Right atrium auricular region (tissue), 2 donors: ENCODE results near the gene HNRNPA2B1. TPM values are rescaled to one million over a fixed set of nuclear protein-coding genes. Genes with fewer than 3 reads are reported as not detected.

ENCODE experiments used
- DNase-seq: peaks from one replicate; pipeline ENCODE4 v3.0.0-alpha.2; 2019; ENCODE audit warnings: low spot score
- H3K27ac ChIP-seq, 2 donors: fragments of 200-600 bp; sonication (generic); 1 replicate in 1 of 2; 2 replicates in 1 of 2; pipeline ENCODE4 v1.5.1; 2016 to 2019
- H3K27me3 ChIP-seq, 2 donors: fragments of 200-600 bp; sonication (generic); one replicate each; pipeline versions ENCODE4 v1.5.1 to v1.6.0; 2017 to 2019
- H3K36me3 ChIP-seq: fragments of 200-600 bp; sonication (generic); one replicate; pipeline ENCODE4 v1.5.1; 2016
- H3K4me1 ChIP-seq, 2 donors: fragments of 200-600 bp; sonication (generic); one replicate each; pipeline versions ENCODE4 v1.5.1 to v1.6.0; 2017 to 2019
- H3K4me3 ChIP-seq, 2 donors: fragments of 200-600 bp; sonication (generic); 1 replicate in 1 of 2; 2 replicates in 1 of 2; pipeline ENCODE4 v1.5.1; 2017 to 2019; ENCODE audit warnings: mild to moderate bottlenecking in 1 of 2, moderate library complexity in 1 of 2
- H3K9me3 ChIP-seq, 2 donors: fragments of 200-600 bp; sonication (generic); one replicate each; pipeline ENCODE4 v1.5.1; 2019
- total RNA-seq, 2 donors: library from RNA; depleted of rRNA; stranded (reverse); fragments of >200 nt; gene quantifications; one replicate each; pipeline ENCODE4 v1.1.0, GENCODE V29; 2016
- TF ChIP-seq, protein P1 (sequence below), 2 donors: fragments of 200-600 bp; sonication (generic); IDR thresholded peaks; one replicate each; pipeline ENCODE4 v1.5.1; 2019; ENCODE audit warnings: antibody characterized with exemption in 2 of 2

HNRNPA2B1 gene
- total RNA-seq, 2 donors from 2014 or later, result 124 to 160 TPM

DNA sequence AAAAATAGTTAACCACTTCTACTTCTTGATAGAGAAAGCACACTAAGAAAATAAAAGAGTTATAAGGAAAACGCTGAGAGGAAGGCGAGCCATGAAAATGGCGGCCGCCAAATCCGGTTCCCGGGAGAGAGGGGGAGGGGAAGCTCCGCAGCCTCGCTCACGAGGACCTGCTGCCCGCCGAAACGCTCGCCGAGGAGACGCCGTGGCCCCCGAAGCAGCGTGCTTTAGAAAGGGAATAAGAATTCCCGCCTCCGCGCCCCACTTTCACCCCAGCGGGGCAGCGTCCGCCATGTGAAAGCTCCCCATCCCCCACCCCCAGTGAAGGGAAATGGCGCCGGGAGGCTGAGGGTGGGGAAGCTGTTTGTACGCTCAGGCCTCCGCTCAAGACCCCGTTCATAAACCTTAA is 505 bp downstream of the HNRNPA2B1 start:
- TF ChIP-seq, protein P1, sequence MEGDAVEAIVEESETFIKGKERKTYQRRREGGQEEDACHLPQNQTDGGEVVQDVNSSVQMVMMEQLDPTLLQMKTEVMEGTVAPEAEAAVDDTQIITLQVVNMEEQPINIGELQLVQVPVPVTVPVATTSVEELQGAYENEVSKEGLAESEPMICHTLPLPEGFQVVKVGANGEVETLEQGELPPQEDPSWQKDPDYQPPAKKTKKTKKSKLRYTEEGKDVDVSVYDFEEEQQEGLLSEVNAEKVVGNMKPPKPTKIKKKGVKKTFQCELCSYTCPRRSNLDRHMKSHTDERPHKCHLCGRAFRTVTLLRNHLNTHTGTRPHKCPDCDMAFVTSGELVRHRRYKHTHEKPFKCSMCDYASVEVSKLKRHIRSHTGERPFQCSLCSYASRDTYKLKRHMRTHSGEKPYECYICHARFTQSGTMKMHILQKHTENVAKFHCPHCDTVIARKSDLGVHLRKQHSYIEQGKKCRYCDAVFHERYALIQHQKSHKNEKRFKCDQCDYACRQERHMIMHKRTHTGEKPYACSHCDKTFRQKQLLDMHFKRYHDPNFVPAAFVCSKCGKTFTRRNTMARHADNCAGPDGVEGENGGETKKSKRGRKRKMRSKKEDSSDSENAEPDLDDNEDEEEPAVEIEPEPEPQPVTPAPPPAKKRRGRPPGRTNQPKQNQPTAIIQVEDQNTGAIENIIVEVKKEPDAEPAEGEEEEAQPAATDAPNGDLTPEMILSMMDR (IDR thresholded peaks at IDR 0.05), result no peak
- peaks cover 0 to 54% of the 10 kb centered on the region in 2 donors for H3K4me1 ChIP-seq
- DNase-seq, result no peak

DNA sequence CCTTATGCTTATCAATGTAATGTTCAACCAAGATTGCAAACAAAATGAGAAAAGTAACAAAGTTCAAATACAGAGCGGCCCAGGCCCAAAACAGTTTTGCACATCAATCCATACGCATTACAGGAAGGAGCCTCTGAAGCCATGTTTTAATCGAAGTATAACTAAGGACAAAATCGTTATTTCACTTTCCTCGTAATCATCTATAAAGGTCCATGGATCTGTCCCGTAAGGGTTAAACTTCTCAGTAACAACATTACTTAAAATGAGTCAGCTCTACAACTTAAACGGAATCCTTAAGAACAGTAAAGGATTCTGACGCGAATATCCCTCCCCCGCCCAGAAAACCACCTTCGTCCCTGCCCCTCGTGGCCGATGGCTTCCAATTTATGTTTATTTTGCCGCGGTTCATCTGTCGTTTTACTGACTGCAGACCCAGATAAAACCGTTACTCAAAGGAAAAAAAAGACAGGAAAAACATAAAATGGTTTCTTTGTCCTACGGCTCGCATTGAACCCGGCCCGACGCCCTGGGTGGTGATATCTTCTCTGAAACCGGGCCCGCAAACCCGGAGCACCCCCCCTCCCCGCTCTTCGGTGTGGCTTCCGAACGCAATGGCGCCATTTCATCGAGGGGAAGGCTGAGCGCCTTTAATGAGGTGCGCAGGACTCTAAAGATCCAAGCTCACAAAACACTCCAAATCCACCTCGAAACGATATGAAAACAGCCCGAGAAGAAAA is 1.1 kb downstream of the HNRNPA2B1 start:
- Histone ChIP-seq H3K4me3 (peak overlapping the region; percentile 82 to 98), H3K9me3 (no peaks in the 10 kb centered on the region), H3K4me1 (peaks cover 0 to 54% of the 10 kb centered on the region in 2 donors), H3K36me3 (peaks cover 34% of the 10 kb centered on the region), H3K27me3 (no peaks in the 10 kb centered on the region), H3K27ac (peak overlapping the region; percentile 100)
- DNase-seq, result no peak
- TF ChIP-seq, protein P1 (IDR thresholded peaks at IDR 0.05), result no peak

More for the DNA sequence above, 505 bp downstream of the HNRNPA2B1 start:
- H3K27ac ChIP-seq, result peak overlapping the region; percentile 100
- H3K27me3 ChIP-seq, result no peaks in the 10 kb centered on the region
- H3K4me3 ChIP-seq, result peak overlapping the region; percentile 82 to 98
- H3K36me3 ChIP-seq, result peaks cover 28% of the 10 kb centered on the region
- H3K9me3 ChIP-seq, result no peaks in the 10 kb centered on the region

DNA sequence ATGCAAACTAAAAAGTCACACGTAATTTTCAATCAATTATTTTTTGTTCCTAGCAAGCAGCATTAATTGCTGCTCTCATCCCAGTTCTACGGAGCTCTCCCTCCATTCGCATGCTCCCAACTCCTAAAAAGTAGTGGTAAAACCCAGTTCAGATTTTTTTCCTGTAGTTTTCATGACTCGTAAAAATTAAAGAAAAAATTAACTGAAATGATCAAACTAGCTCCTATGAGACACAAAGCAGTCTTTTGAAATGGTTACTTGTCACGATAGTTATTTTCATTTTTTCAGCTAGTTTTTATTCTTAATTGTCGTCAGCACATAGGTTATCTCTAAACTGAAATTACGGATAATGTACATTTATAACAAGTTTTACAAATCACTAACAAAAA is 1.8 kb downstream of the HNRNPA2B1 start:
- H3K9me3 ChIP-seq, result no peaks in the 10 kb centered on the region
- H3K27me3 ChIP-seq, result no peaks in the 10 kb centered on the region
- H3K4me3 ChIP-seq, result peak overlapping the region; percentile 82 to 98
- peak overlapping the region; percentile 100 for H3K27ac ChIP-seq
- TF ChIP-seq, protein P1 (IDR thresholded peaks at IDR 0.05), result no peak
- H3K36me3 ChIP-seq, result peaks cover 41% of the 10 kb centered on the region
- H3K4me1 ChIP-seq, result peaks cover 0 to 54% of the 10 kb centered on the region in 2 donors
- DNase-seq, result no peak

DNA sequence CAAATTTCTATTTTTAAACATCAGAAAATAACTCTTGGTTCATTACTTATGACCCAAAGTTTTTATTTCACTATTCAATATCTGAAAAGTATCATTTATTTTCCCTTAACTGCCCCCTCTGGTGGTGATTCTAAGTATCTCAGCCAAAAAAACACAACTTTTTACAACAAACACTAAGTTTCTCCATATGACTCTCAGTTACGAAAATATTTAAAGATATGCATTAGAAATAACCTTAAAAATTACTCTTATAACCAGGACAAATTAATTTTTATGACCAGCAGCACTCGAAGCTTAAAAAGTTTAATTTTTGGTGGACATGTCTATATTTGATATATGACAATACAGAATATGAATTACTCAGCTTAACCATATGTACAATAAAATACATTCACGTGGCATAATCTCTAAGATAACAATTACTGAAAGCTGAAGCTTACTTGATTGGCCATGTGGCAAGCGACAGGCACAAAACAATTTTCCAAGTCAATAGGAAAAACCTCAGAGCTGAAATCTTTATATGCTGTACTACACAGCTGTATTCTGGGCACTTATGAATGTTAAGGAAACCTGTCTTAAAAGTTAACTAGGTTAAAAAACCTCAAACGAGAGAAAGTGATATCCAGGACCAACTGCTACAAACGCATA is 2.3 kb downstream of the HNRNPA2B1 start:
- Histone ChIP-seq H3K9me3 (no peaks in the 10 kb centered on the region), H3K4me3 (peak overlapping the region; percentile 82 to 98), H3K27ac (peak overlapping the region; percentile 100), H3K36me3 (peaks cover 46% of the 10 kb centered on the region), H3K4me1 (peaks cover 0 to 54% of the 10 kb centered on the region in 2 donors), H3K27me3 (no peaks in the 10 kb centered on the region)
- DNase-seq, result no peak
- TF ChIP-seq, protein P1 (IDR thresholded peaks at IDR 0.05), result peak; percentile 76 to 81

DNA sequence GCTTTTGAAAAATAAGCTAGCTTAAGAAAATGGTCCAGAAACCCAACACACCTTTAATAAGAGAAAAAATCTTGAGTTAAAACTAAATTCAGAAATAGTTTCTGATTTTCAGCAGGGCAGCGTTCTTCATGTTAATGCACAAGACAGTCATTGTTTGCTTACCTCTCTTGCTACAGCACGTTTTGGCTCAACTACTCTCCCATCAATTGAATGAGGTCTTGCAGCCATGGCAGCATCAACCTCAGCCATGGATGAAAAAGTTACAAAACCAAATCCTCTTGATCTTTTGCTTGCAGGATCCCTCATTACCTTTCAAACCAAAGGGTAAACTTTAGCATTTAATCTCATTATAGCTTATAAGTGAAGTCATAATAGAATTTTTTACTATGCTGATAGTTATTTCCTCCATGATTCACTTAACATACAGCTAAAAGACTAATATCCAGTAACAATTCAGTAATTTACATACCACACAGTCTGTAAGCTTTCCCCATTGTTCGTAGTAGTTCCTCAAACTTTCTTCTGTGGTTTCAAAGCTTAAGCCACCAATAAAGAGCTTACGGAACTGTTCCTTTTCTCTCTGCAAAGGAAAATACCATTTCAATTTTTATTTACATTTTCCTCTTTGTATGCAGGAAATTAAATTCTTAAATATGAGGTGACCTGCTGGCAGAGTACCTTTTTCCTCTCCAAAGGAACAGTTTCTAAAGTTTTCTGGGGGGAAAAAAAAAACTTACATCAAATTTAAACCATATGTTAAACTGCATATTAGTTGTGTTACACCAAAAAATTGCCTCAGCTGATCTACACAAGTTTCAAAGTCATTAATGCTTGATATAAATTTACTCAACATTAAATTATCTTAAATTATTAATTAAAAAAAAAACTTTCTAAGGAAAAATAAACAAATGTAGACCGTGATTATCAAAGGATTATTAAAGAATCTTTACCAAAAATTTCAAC is 3.1 kb downstream of the HNRNPA2B1 start:
- Histone ChIP-seq H3K9me3 (no peaks in the 10 kb centered on the region), H3K27me3 (no peaks in the 10 kb centered on the region), H3K4me1 (peaks cover 0 to 54% of the 10 kb centered on the region in 2 donors), H3K36me3 (peaks cover 54% of the 10 kb centered on the region), H3K4me3 (peak overlapping the region; percentile 82 to 98), H3K27ac (peak overlapping the region in 1 of 2 donors; percentile 100)
- DNase-seq, result no peak
- TF ChIP-seq, protein P1 (IDR thresholded peaks at IDR 0.05), result no peak
